HepG2 (cell line): ENCODE results near the gene VAMP4. TPM values are rescaled to one million over a fixed set of nuclear protein-coding genes. Genes with fewer than 3 reads are reported as not detected.

Source experiments
- BRCA1 ChIP-seq: sonication (generic); formaldehyde crosslinking; IDR thresholded peaks from 2 replicates; pipeline ENCODE4 v1.4.0; 2020; ENCODE audit warnings: missing genetic modification reagents
- FOXO1 ChIP-seq: sonication (generic); formaldehyde crosslinking; IDR thresholded peaks from 2 replicates; pipeline ENCODE4 v1.4.0; 2020; ENCODE audit warnings: missing genetic modification reagents
- HNF1A ChIP-seq, 2 experiments: sonication (generic) in 1 of 2; formaldehyde crosslinking in 1 of 2; IDR thresholded peaks; 2 replicates each; pipeline versions ENCODE4 v1.4.0 to v1.6.1; 2016 to 2020; ENCODE audit warnings: borderline replicate concordance in 1 of 2, low read depth in 1 of 2, mild to moderate bottlenecking in 1 of 2, missing genetic modification reagents in 1 of 2
- LRRFIP1 ChIP-seq: sonication (generic); formaldehyde crosslinking; conservative IDR thresholded peaks from 2 replicates; pipeline ENCODE4 v1.4.0; 2020; ENCODE audit warnings: missing genetic modification reagents
- MED8 ChIP-seq: sonication (generic); formaldehyde crosslinking; IDR thresholded peaks from 2 replicates; pipeline ENCODE4 v1.8.1; 2023; ENCODE audit warnings: mild to moderate bottlenecking, missing genetic modification reagents; ENCODE audit not compliant: insufficient replicate concordance
- NRL ChIP-seq: sonication (generic); formaldehyde crosslinking; IDR thresholded peaks from 2 replicates; pipeline ENCODE4 v1.5.0; 2020; ENCODE audit warnings: missing genetic modification reagents, mild to moderate bottlenecking, moderate library complexity, borderline replicate concordance
- PHF21A ChIP-seq: sonication (generic); formaldehyde crosslinking; IDR thresholded peaks from 2 replicates; pipeline ENCODE4 v1.5.0; 2020; ENCODE audit warnings: mild to moderate bottlenecking, missing genetic modification reagents
- RCOR2 ChIP-seq: IDR thresholded peaks from 2 replicates; pipeline ENCODE4 v1.6.1; 2016; ENCODE audit warnings: missing biosample characterization, missing genetic modification reagents
- TCF7L2 ChIP-seq: IDR thresholded peaks from 2 replicates; pipeline ENCODE4 v1.6.1; 2011; ENCODE audit warnings: mild to moderate bottlenecking, low read depth, low read length, moderate library complexity
- ZBTB37 ChIP-seq: sonication (generic); formaldehyde crosslinking; IDR thresholded peaks from 2 replicates; pipeline ENCODE4 v1.4.0; 2020; ENCODE audit warnings: mild to moderate bottlenecking, missing genetic modification reagents
- ZBTB38 ChIP-seq: sonication (generic); formaldehyde crosslinking; IDR thresholded peaks from 2 replicates; pipeline ENCODE4 v1.5.1; 2020; ENCODE audit warnings: mild to moderate bottlenecking, missing genetic modification reagents
- ZFP62 ChIP-seq: sonication (generic); formaldehyde crosslinking; IDR thresholded peaks from 2 replicates; pipeline ENCODE4 v1.4.0; 2020; ENCODE audit warnings: missing genetic modification reagents
- ZNF331 ChIP-seq: sonication (generic); formaldehyde crosslinking; IDR thresholded peaks from 2 replicates; pipeline ENCODE4 v1.4.0; 2020; ENCODE audit warnings: missing genetic modification reagents
- ZNF367 ChIP-seq: sonication (generic); formaldehyde crosslinking; IDR thresholded peaks from 2 replicates; pipeline ENCODE4 v1.4.0; 2020; ENCODE audit warnings: missing genetic modification reagents, borderline replicate concordance
- ZNF552 ChIP-seq: sonication (generic); formaldehyde crosslinking; IDR thresholded peaks from 2 replicates; pipeline ENCODE4 v1.9.0; 2022; ENCODE audit warnings: missing genetic modification reagents, mild to moderate bottlenecking, borderline replicate concordance
- ZNF615 ChIP-seq: sonication (generic); formaldehyde crosslinking; IDR thresholded peaks from 2 replicates; pipeline ENCODE4 v1.5.0; 2020; ENCODE audit warnings: mild to moderate bottlenecking, missing genetic modification reagents, borderline replicate concordance
- ZNF616 ChIP-seq: sonication (generic); formaldehyde crosslinking; IDR thresholded peaks from 2 replicates; pipeline ENCODE4 v1.5.0; 2020; ENCODE audit warnings: low read depth, mild to moderate bottlenecking, missing genetic modification reagents
- ZNF672 ChIP-seq: sonication (generic); formaldehyde crosslinking; IDR thresholded peaks from 2 replicates; pipeline ENCODE4 v1.8.1; 2022; ENCODE audit warnings: missing genetic modification reagents
- ZNF782 ChIP-seq: sonication (generic); formaldehyde crosslinking; IDR thresholded peaks from 2 replicates; pipeline ENCODE4 v1.4.0; 2020; ENCODE audit warnings: missing genetic modification reagents, mild to moderate bottlenecking, borderline replicate concordance
- ZNF800 ChIP-seq: sonication (generic); formaldehyde crosslinking; IDR thresholded peaks from 2 replicates; pipeline ENCODE4 v1.4.0; 2020; ENCODE audit warnings: missing genetic modification reagents
- polyA plus RNA-seq, 8 experiments: library from polyadenylated mRNA; depleted of rRNA in 3 of 8; stranded (reverse) in 7 of 8; unstranded in 1 of 8; fragments of >200 nt; fragmentation: Illumina TruSeq in 4 of 8; extraction: Trizol in 4 of 8; gene quantifications; 2 replicates each; pipeline versions ENCODE4 v1.2.1 to v1.2.3, GENCODE V29; 2011 to 2016; ENCODE audit warnings: low read depth in 4 of 8, missing spikeins in 1 of 8, mixed read lengths in 1 of 8; ENCODE audit not compliant: insufficient read depth in 1 of 8
- total RNA-seq, 5 experiments: library from RNA; depleted of rRNA; stranded (reverse); fragments of >200 nt; fragmentation: Illumina TruSeq; extraction: Trizol; gene quantifications; 2 replicates each; pipeline ENCODE4 v1.2.3, GENCODE V29; 2016; ENCODE audit warnings: low read depth in 1 of 5

The VAMP4 gene
- total and polyA plus RNA-seq, 2 of the 13 experiments (the other 11 are each of a cell fraction or from before 2014, with no cell fraction given): 1.4 to 2.0 TPM

- TF ChIP-seq LRRFIP1 (no peak), ZNF800 (CRISPR knock-in tag) (no peak), ZNF616 (CRISPR knock-in tag) (no peak), ZNF367 (CRISPR knock-in tag) (no peak), ZFP62 (CRISPR knock-in tag) (no peak), BRCA1 (no peak), ZNF331 (CRISPR knock-in tag) (peak; percentile 46; the same call in 1 of the 2 replicates), HNF1A (IDR thresholded peaks at IDR 0.05; ENCODE audit: low read depth) (no peak), HNF1A (CRISPR knock-in tag; IDR thresholded peaks at IDR 0.05; ENCODE audit: borderline replicate concordance) (no peak; the same call in 1 of the 2 replicates), NRL (peak; percentile 41), ZBTB38 (no peak; the same call in 1 of the 2 replicates), ZNF552 (CRISPR knock-in tag) (no peak), MED8 (CRISPR knock-in tag) (peak; percentile 45), FOXO1 (no peak; the same call in 1 of the 2 replicates), TCF7L2 (no peak), PHF21A (CRISPR knock-in tag) (peak; percentile 97), ZBTB37 (CRISPR knock-in tag) (no peak), ZNF672 (CRISPR knock-in tag) (no peak), ZNF615 (CRISPR knock-in tag) (no peak), ZNF782 (CRISPR knock-in tag) (no peak), RCOR2 (CRISPR knock-in tag) (no peak)
Observed at GRCh38 chr1:171781176-171781875, 39.5 kb upstream of the VAMP4 start, which contains the start of gene METTL13 (continued).
